Lung (tissue), 13 donors: ENCODE data around the gene MZF1. TPM values are rescaled to one million over a fixed set of nuclear protein-coding genes. Genes with fewer than 3 reads are reported as not detected.
A peak's percentile ranks its signal among the peaks of the same experiment; 100 is the strongest.

ENCODE experiments used
- ATAC-seq: fragments of 200-7000 bp; cut with Tn5 transposase; one replicate; pipeline ENCODE4 v1.9.1; 2020; ENCODE audit warnings: moderate number of reproducible peaks; ENCODE audit not compliant: insufficient read depth, low FRiP score
- DNase-seq, 3 donors: peaks; one replicate each; pipeline ENCODE4 v3.0.0-alpha.2; 2013 to 2017
- H3K27ac ChIP-seq, 2 donors: one replicate each; pipeline ENCODE4 v1.5.1; 2013; ENCODE audit warnings: mild to moderate bottlenecking in 2 of 2, moderate library complexity in 2 of 2, control low read depth in 1 of 2, inconsistent platforms in 1 of 2, low read depth in 1 of 2, low read length in 1 of 2
- H3K27me3 ChIP-seq, 3 donors: one replicate each; pipeline ENCODE4 v1.5.1; 2013; ENCODE audit warnings: low read length in 2 of 3; ENCODE audit not compliant: control insufficient read depth in 3 of 3, insufficient read depth in 3 of 3
- H3K36me3 ChIP-seq, 4 donors: one replicate each; pipeline ENCODE4 v1.5.1; 2013; ENCODE audit warnings: low read length in 4 of 4, mild to moderate bottlenecking in 1 of 4, moderate library complexity in 1 of 4; ENCODE audit not compliant: control insufficient read depth in 4 of 4, insufficient read depth in 4 of 4
- H3K4me1 ChIP-seq, 5 donors: one replicate each; pipeline ENCODE4 v1.5.1; 2013; ENCODE audit warnings: low read length in 5 of 5, mild to moderate bottlenecking in 2 of 5, moderate library complexity in 1 of 5; ENCODE audit not compliant: control insufficient read depth in 5 of 5, insufficient read depth in 5 of 5
- H3K4me3 ChIP-seq: one replicate; pipeline ENCODE4 v1.5.1; 2013; ENCODE audit warnings: mild to moderate bottlenecking, control low read depth, moderate library complexity
- H3K9ac ChIP-seq, 2 donors: one replicate each; pipeline ENCODE4 v1.5.1; 2013; ENCODE audit warnings: low read length in 2 of 2, control low read depth in 1 of 2; ENCODE audit not compliant: insufficient read depth in 1 of 2
- H3K9me3 ChIP-seq, 4 donors: one replicate each; pipeline ENCODE4 v1.5.1; 2013; ENCODE audit warnings: low read length in 3 of 4, mild to moderate bottlenecking in 1 of 4, moderate library complexity in 1 of 4; ENCODE audit not compliant: control insufficient read depth in 4 of 4, insufficient read depth in 3 of 4
- WGBS, 2 donors: extraction: QIAGEN DNeasy Blood & Tissue Kit; methylation state at CpG; one replicate each; pipeline ENCODE4 v1.1.7; 2013; 5-methylcytosine and 5-hydroxymethylcytosine counted together
- polyA plus RNA-seq, 2 donors: library from polyadenylated mRNA; stranded (reverse); fragments of 200-250 nt; gene quantifications; one replicate each; pipeline ENCODE4 v1.2.1, GENCODE V29; 2013
- small RNA-seq: library from RNA; depleted of rRNA; stranded (forward); fragments of <200 nt; gene quantifications from one replicate; pipeline ENCODE3, GENCODE V24; 2014; ENCODE audit warnings: low replicate concordance
- total RNA-seq, 2 donors: library from RNA; depleted of rRNA in 1 of 2; stranded (reverse); fragments of >200 nt in 1 of 2; gene quantifications; one replicate each; pipeline ENCODE4 v1.2.1, GENCODE V29; 2014 to 2021
- TF ChIP-seq, protein P1 (sequence below): IDR thresholded peaks from 2 replicates; pipeline ENCODE4 v1.5.1; 2012; ENCODE audit warnings: mild to moderate bottlenecking; ENCODE audit errors: control extremely low read depth, extremely low read depth
- donor health status: control.
- donor health status: control.
- donor health status: Bipolar disorder and iron deficiency.
- donor health status: healthy.
- donor health status: DM: yes; HTN: yes; CAD: no.

MZF1 gene
- total and polyA plus RNA-seq, 4 donors = 19.2 to 37.5 (median 30.1) TPM

DNA sequence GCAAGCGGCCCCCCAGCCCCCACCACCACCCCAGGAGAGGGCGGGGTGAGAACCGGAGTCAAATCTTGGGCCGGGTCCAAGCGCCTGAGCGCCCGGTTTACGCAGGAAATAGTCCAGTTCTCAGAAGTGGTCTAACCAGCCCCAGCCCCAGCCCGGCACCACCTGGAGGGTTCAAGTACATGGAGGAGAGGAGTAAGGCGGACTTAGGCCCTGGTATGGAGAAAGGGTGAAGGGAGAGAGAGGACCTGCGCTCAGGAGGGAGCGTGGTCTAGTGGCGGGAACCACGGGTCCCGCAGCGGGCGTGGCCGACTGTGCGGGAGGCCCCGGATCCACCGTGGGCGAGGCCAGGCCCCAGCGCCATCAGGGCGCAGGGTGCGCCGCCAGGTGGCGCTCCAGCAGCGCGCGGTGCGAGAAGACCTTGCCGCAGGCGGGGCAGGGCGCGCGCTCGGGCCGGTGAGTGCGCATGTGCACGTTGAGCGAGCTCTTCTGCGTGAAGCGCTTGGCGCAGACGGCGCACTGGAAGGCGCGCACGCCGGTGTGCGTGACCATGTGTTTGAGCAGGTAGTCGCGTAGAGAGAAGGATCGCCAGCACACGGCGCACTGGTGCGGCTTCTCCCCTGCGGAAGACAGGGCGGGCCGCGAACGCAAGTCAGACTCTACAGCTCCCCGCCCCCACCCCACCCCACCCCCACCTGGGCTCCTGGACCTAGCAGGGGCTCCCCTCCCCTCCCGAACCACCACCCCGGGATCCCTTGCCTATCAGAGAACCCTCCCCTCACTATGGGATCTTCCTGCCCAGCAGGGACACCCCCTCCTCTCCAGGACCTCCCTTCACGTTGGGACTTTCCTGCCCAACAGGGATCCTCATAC lies 59.2 kb downstream of the MZF1 start:
- peak overlapping the region; percentile 35 to 78 for H3K27ac ChIP-seq
- DNase-seq (peak; percentile 86 to 92 (median 90)), ATAC-seq (peak; percentile 92)
- TF ChIP-seq, protein P1, sequence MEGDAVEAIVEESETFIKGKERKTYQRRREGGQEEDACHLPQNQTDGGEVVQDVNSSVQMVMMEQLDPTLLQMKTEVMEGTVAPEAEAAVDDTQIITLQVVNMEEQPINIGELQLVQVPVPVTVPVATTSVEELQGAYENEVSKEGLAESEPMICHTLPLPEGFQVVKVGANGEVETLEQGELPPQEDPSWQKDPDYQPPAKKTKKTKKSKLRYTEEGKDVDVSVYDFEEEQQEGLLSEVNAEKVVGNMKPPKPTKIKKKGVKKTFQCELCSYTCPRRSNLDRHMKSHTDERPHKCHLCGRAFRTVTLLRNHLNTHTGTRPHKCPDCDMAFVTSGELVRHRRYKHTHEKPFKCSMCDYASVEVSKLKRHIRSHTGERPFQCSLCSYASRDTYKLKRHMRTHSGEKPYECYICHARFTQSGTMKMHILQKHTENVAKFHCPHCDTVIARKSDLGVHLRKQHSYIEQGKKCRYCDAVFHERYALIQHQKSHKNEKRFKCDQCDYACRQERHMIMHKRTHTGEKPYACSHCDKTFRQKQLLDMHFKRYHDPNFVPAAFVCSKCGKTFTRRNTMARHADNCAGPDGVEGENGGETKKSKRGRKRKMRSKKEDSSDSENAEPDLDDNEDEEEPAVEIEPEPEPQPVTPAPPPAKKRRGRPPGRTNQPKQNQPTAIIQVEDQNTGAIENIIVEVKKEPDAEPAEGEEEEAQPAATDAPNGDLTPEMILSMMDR = peak; percentile 84
- H3K9me3 ChIP-seq = no peaks in the 10 kb centered on the region
- H3K9ac ChIP-seq = no peak overlapping the region
- no peaks in the 10 kb centered on the region for H3K27me3 ChIP-seq
- H3K36me3 ChIP-seq = peaks cover 0 to 16% (median 8%) of the 10 kb centered on the region in 4 donors
- peaks cover 0 to 19% (median 6%) of the 10 kb centered on the region in 5 donors for H3K4me1 ChIP-seq
- 14 to 17% methylated on average over 62 to 66 of the region's 66 CpGs for WGBS, 2 donors
- H3K4me3 ChIP-seq = peak overlapping the region; percentile 20

DNA sequence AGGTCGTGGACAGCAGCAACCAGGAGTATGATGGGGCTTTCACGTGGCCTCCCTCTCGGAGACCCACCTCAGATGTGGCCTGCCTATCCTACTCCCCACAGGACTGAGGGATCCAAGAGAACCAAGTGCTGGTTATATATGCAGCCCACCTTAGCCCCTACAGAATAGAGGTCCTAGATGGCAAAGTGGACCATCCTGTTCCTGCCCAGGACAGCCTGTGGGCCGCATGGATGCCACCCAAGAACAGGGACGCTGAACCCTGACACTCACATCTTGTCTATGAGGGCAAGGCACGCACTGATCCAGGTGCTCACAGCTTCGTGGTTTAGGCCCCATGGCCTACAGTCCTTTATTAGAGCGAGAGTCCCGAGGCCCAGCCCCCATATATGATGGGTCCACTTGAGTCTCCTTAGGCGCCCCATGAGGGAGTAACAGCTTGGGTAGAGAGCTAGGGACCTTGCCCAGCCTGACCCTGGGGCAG lies 59.9 kb downstream of the MZF1 start:
- peaks cover 0 to 16% (median 8%) of the 10 kb centered on the region in 4 donors for H3K36me3 ChIP-seq
- no peaks in the 10 kb centered on the region for H3K27me3 ChIP-seq
- DNase-seq (no peak), ATAC-seq (no peak)
- 79 to 85% methylated on average over 10 of the region's 10 CpGs for WGBS, 2 donors
- no peaks in the 10 kb centered on the region for H3K9me3 ChIP-seq
- no peak overlapping the region for H3K4me3 ChIP-seq
- H3K4me1 ChIP-seq = peaks cover 0 to 13% (median 6%) of the 10 kb centered on the region in 5 donors
- H3K27ac ChIP-seq = peak overlapping the region; percentile 35 to 78
- TF ChIP-seq, protein P1 = no peak
- no peak overlapping the region for H3K9ac ChIP-seq

Small RNAs within 50 kb of the gene (small RNA-seq; reads per million reads assigned to genes)
- gene MIR6807 (not detected), gene RN7SL525P (not detected)

Other genes with a start within 250 kb of the MZF1 start
- 1 to 10 TPM; 3.7 TPM for gene ZSCAN22, start 246.3 kb downstream of the MZF1 start, total RNA-seq
- gene ZSCAN22, start 246.3 kb downstream of the MZF1 start, polyA plus RNA-seq = 1 to 10 TPM in 1 of 2 donors, under 1 TPM in 1; 0.93 to 1.1 TPM
- gene A1BG, start 219.8 kb downstream of the MZF1 start, total RNA-seq = 10 to 100 TPM in 1 of 2 donors, 1 to 10 TPM in 1; 1.2 to 16.4 TPM
- gene A1BG, start 219.8 kb downstream of the MZF1 start, polyA plus RNA-seq = 10 to 100 TPM; 20.9 to 53.4 TPM
- 1 to 10 TPM; 3.5 to 3.8 TPM for gene ZNF497, start 210.6 kb downstream of the MZF1 start, total RNA-seq
- gene ZNF497, start 210.6 kb downstream of the MZF1 start, polyA plus RNA-seq = 1 to 10 TPM in 1 of 2 donors, under 1 TPM in 1; 0.97 to 1.3 TPM
- gene ZNF837, start 192.3 kb downstream of the MZF1 start, total RNA-seq = 1 to 10 TPM; 2.5 to 3.2 TPM
- gene ZNF837, start 192.3 kb downstream of the MZF1 start, polyA plus RNA-seq = 1 to 10 TPM; 1.7 to 2.9 TPM
- 1,000 to 10,000 TPM in 1 of 2 donors, 100 to 1,000 TPM in 1; 927 to 1,036 TPM for gene RPS5, start 186.1 kb downstream of the MZF1 start, total RNA-seq
- 1,000 to 10,000 TPM; 1,145 to 1,802 TPM for gene RPS5, start 186.1 kb downstream of the MZF1 start, polyA plus RNA-seq
- 1 to 10 TPM in 1 of 2 donors, under 1 TPM in 1; 0.26 to 1.5 TPM for gene RNF225, start 177.7 kb downstream of the MZF1 start, total RNA-seq
- under 1 TPM in 1 of 2 donors, not detected in 1; 0.14 TPM for gene RNF225, start 177.7 kb downstream of the MZF1 start, polyA plus RNA-seq
- 10 to 100 TPM; 14.4 to 16.9 TPM for gene ZNF584, start 164.7 kb downstream of the MZF1 start, total RNA-seq
- gene ZNF584, start 164.7 kb downstream of the MZF1 start, polyA plus RNA-seq = 10 to 100 TPM in 1 of 2 donors, 1 to 10 TPM in 1; 6.0 to 13.1 TPM
- 1 to 10 TPM; 4.4 to 7.4 TPM for gene ZNF132, start 133.2 kb downstream of the MZF1 start, total RNA-seq
- gene ZNF132, start 133.2 kb downstream of the MZF1 start, polyA plus RNA-seq = 1 to 10 TPM; 1.0 to 1.4 TPM
- 1 to 10 TPM; 8.2 to 9.3 TPM for gene ZNF324B, start 121.7 kb downstream of the MZF1 start, total RNA-seq
- 1 to 10 TPM; 2.8 to 3.9 TPM for gene ZNF324B, start 121.7 kb downstream of the MZF1 start, polyA plus RNA-seq
- gene ZNF324, start 106.3 kb downstream of the MZF1 start, total RNA-seq = 10 to 100 TPM; 12.4 to 13.9 TPM
- gene ZNF324, start 106.3 kb downstream of the MZF1 start, polyA plus RNA-seq = 1 to 10 TPM; 4.6 to 5.3 TPM
- 10 to 100 TPM; 12.5 to 12.9 TPM for gene ZNF446, start 97.0 kb downstream of the MZF1 start, total RNA-seq
- gene ZNF446, start 97.0 kb downstream of the MZF1 start, polyA plus RNA-seq = 1 to 10 TPM; 8.3 to 9.5 TPM
- gene SLC27A5, start 61.3 kb downstream of the MZF1 start, total RNA-seq = 10 to 100 TPM in 1 of 2 donors, 1 to 10 TPM in 1; 7.9 to 11.3 TPM
- gene SLC27A5, start 61.3 kb downstream of the MZF1 start, polyA plus RNA-seq = 10 to 100 TPM; 14.6 to 19.0 TPM
- gene ZBTB45, start 53.5 kb downstream of the MZF1 start, total RNA-seq = 10 to 100 TPM in 1 of 2 donors, 1 to 10 TPM in 1; 6.0 to 20.2 TPM
- gene ZBTB45, start 53.5 kb downstream of the MZF1 start, polyA plus RNA-seq = 1 to 10 TPM; 7.7 to 9.6 TPM
- gene TRIM28, start 29.3 kb downstream of the MZF1 start, total RNA-seq = 100 to 1,000 TPM; 171 to 250 TPM
- 100 to 1,000 TPM; 175 to 188 TPM for gene TRIM28, start 29.3 kb downstream of the MZF1 start, polyA plus RNA-seq
- gene CHMP2A, start 18.2 kb downstream of the MZF1 start, total RNA-seq = 100 to 1,000 TPM in 1 of 2 donors, 10 to 100 TPM in 1; 87.7 to 156 TPM
- gene CHMP2A, start 18.2 kb downstream of the MZF1 start, polyA plus RNA-seq = 100 to 1,000 TPM; 227 to 309 TPM
- gene UBE2M, start 14.7 kb downstream of the MZF1 start, total RNA-seq = 10 to 100 TPM; 25.9 to 55.6 TPM
- 10 to 100 TPM; 55.7 to 60.7 TPM for gene UBE2M, start 14.7 kb downstream of the MZF1 start, polyA plus RNA-seq